Activated CD4-positive, alpha-beta T cell treated with anti-CD3 and anti-CD28 coated beads, Interleukin-2, amount 10 ng/mL, durations not matched to agents 24 days and 14 days (primary cell): ENCODE results near the gene DENND1A. TPM values are rescaled to one million over a fixed set of nuclear protein-coding genes. Genes with fewer than 3 reads are reported as not detected.

ENCODE experiments used
- DNase-seq: peaks from one replicate; pipeline ENCODE4 v3.0.0; 2022
- H3K27ac Mint-ChIP-seq: one replicate; pipeline ENCODE4 v1.8.0; 2022; ENCODE audit warnings: mild to moderate bottlenecking, mixed read lengths
- H3K27me3 Mint-ChIP-seq: one replicate; pipeline ENCODE4 v1.8.0; 2022; ENCODE audit warnings: mixed read lengths
- H3K36me3 Mint-ChIP-seq: one replicate; pipeline ENCODE4 v1.8.0; 2022; ENCODE audit warnings: low read depth, mild to moderate bottlenecking, mixed read lengths
- H3K4me1 Mint-ChIP-seq: one replicate; pipeline ENCODE4 v1.8.0; 2021; ENCODE audit warnings: mixed read lengths
- H3K4me3 Mint-ChIP-seq: one replicate; pipeline ENCODE4 v1.8.0; 2022; ENCODE audit warnings: mild to moderate bottlenecking, moderate library complexity, mixed read lengths
- H3K9me3 Mint-ChIP-seq: one replicate; pipeline ENCODE4 v1.8.0; 2021; ENCODE audit warnings: mixed read lengths
- intact Hi-C: fragments of 100-400 bp; cut with micrococcal nuclease; formaldehyde crosslinking; loops from one replicate; pipeline ENCODE4 v1.15.1; 2023
- total RNA-seq: library from RNA; stranded (reverse); gene quantifications from 2 replicates; pipeline ENCODE4 v1.2.3, GENCODE V29; 2022

DENND1A gene
- total RNA-seq, 1 donor from 2014 or later: 25.2 TPM

- H3K27me3 Mint-ChIP-seq: no peaks in the 10 kb centered on the region
- no peaks in the 10 kb centered on the region for H3K4me1 Mint-ChIP-seq
- H3K4me3 Mint-ChIP-seq: no peak overlapping the region
These were observed 216.6 kb downstream of the DENND1A start for GRCh38 chr9:123713282-123713681.

GRCh38 chr9:123712399-123712798, 217.5 kb downstream of the DENND1A start:
- H3K36me3 Mint-ChIP-seq: no peaks in the 10 kb centered on the region
- no peaks in the 10 kb centered on the region for H3K27me3 Mint-ChIP-seq
- no peaks in the 10 kb centered on the region for H3K4me1 Mint-ChIP-seq

More at GRCh38 chr9:123713282-123713681, 216.6 kb downstream of the DENND1A start:
- Mint-ChIP-seq H3K27ac (no peak overlapping the region), H3K9me3 (no peaks in the 10 kb centered on the region), H3K36me3 (no peaks in the 10 kb centered on the region)
- DNase-seq: no peak
- intact Hi-C loops: no loop called here

GRCh38 chr9:123710299-123710698, 219.6 kb downstream of the DENND1A start:
- Mint-ChIP-seq H3K9me3 (peaks cover 7% of the 10 kb centered on the region), H3K27me3 (no peaks in the 10 kb centered on the region), H3K36me3 (no peaks in the 10 kb centered on the region), H3K4me1 (no peaks in the 10 kb centered on the region), H3K27ac (no peak overlapping the region), H3K4me3 (no peak overlapping the region)
- no peak for DNase-seq
- intact Hi-C loops: no loop called here

More at GRCh38 chr9:123712399-123712798, 217.5 kb downstream of the DENND1A start:
- Mint-ChIP-seq H3K9me3 (peaks cover 5% of the 10 kb centered on the region), H3K27ac (no peak overlapping the region), H3K4me3 (no peak overlapping the region)
- DNase-seq: no peak
- intact Hi-C loops: no loop called here

GRCh38 chr9:123702483-123702882, 227.4 kb downstream of the DENND1A start:
- Mint-ChIP-seq H3K27me3 (no peaks in the 10 kb centered on the region), H3K4me1 (no peaks in the 10 kb centered on the region), H3K4me3 (no peak overlapping the region), H3K9me3 (peaks cover 27% of the 10 kb centered on the region), H3K27ac (no peak overlapping the region), H3K36me3 (peaks cover 10% of the 10 kb centered on the region)
- intact Hi-C loops: no loop called here
- no peak for DNase-seq

GRCh38 chr9:123697686-123698085, 232.2 kb downstream of the DENND1A start:
- Mint-ChIP-seq H3K9me3 (peaks cover 10% of the 10 kb centered on the region), H3K27ac (no peak overlapping the region), H3K36me3 (peaks cover 8% of the 10 kb centered on the region), H3K4me3 (no peak overlapping the region), H3K27me3 (no peaks in the 10 kb centered on the region), H3K4me1 (no peaks in the 10 kb centered on the region)
- intact Hi-C loops: no loop called here
- no peak for DNase-seq

- H3K4me3 Mint-ChIP-seq: no peak overlapping the region
- intact Hi-C loops: no loop called here
- no peaks in the 10 kb centered on the region for H3K4me1 Mint-ChIP-seq
- H3K27me3 Mint-ChIP-seq: no peaks in the 10 kb centered on the region
- no peaks in the 10 kb centered on the region for H3K9me3 Mint-ChIP-seq
- peaks cover 2% of the 10 kb centered on the region for H3K36me3 Mint-ChIP-seq
- DNase-seq: no peak
- no peak overlapping the region for H3K27ac Mint-ChIP-seq
These were observed 233.4 kb downstream of the DENND1A start for GRCh38 chr9:123696476-123696875.

GRCh38 chr9:123695386-123695785, 234.5 kb downstream of the DENND1A start:
- Mint-ChIP-seq H3K4me1 (no peaks in the 10 kb centered on the region), H3K36me3 (no peaks in the 10 kb centered on the region), H3K4me3 (no peak overlapping the region), H3K27ac (no peak overlapping the region), H3K9me3 (no peaks in the 10 kb centered on the region), H3K27me3 (no peaks in the 10 kb centered on the region)
- intact Hi-C loops: no loop called here
- no peak for DNase-seq

- Mint-ChIP-seq H3K36me3 (no peaks in the 10 kb centered on the region), H3K27ac (no peak overlapping the region), H3K4me3 (no peak overlapping the region), H3K4me1 (peaks cover 8% of the 10 kb centered on the region), H3K27me3 (no peaks in the 10 kb centered on the region), H3K9me3 (no peaks in the 10 kb centered on the region)
- intact Hi-C loops: no loop called here
- DNase-seq: no peak
These were observed 238.1 kb downstream of the DENND1A start for GRCh38 chr9:123691765-123692303.

- no peak overlapping the region for H3K27ac Mint-ChIP-seq
These were observed 240.1 kb downstream of the DENND1A start for GRCh38 chr9:123689701-123690428.

GRCh38 chr9:123687246-123687751, 242.6 kb downstream of the DENND1A start:
- Mint-ChIP-seq H3K9me3 (no peaks in the 10 kb centered on the region), H3K27me3 (no peaks in the 10 kb centered on the region), H3K4me3 (no peak overlapping the region), H3K36me3 (no peaks in the 10 kb centered on the region), H3K4me1 (peaks cover 18% of the 10 kb centered on the region), H3K27ac (no peak overlapping the region)
- intact Hi-C loops: no loop called here
- DNase-seq: no peak

More at GRCh38 chr9:123689701-123690428, 240.1 kb downstream of the DENND1A start:
- Mint-ChIP-seq H3K9me3 (no peaks in the 10 kb centered on the region), H3K27me3 (no peaks in the 10 kb centered on the region), H3K4me1 (peaks cover 10% of the 10 kb centered on the region), H3K36me3 (no peaks in the 10 kb centered on the region), H3K4me3 (no peak overlapping the region)
- DNase-seq: no peak
- intact Hi-C loops: no loop called here

- intact Hi-C loops: no loop called here
- Mint-ChIP-seq H3K27me3 (no peaks in the 10 kb centered on the region), H3K9me3 (no peaks in the 10 kb centered on the region), H3K4me3 (no peak overlapping the region), H3K4me1 (peaks cover 18% of the 10 kb centered on the region), H3K27ac (no peak overlapping the region), H3K36me3 (no peaks in the 10 kb centered on the region)
- DNase-seq: no peak
These were observed 243.1 kb downstream of the DENND1A start for GRCh38 chr9:123686829-123687192.

GRCh38 chr9:123686131-123686828, 243.6 kb downstream of the DENND1A start:
- no peak overlapping the region for H3K4me3 Mint-ChIP-seq
- H3K4me1 Mint-ChIP-seq: peaks cover 18% of the 10 kb centered on the region
- no peak for DNase-seq
- H3K27me3 Mint-ChIP-seq: no peaks in the 10 kb centered on the region
- intact Hi-C loops: no loop called here
- no peaks in the 10 kb centered on the region for H3K36me3 Mint-ChIP-seq
- H3K27ac Mint-ChIP-seq: no peak overlapping the region
- H3K9me3 Mint-ChIP-seq: no peaks in the 10 kb centered on the region

GRCh38 chr9:123685489-123686083, 244.3 kb downstream of the DENND1A start:
- peaks cover 3% of the 10 kb centered on the region for H3K9me3 Mint-ChIP-seq
- H3K27me3 Mint-ChIP-seq: no peaks in the 10 kb centered on the region
- H3K27ac Mint-ChIP-seq: no peak overlapping the region
- H3K4me1 Mint-ChIP-seq: peaks cover 18% of the 10 kb centered on the region
- peaks cover 4% of the 10 kb centered on the region for H3K36me3 Mint-ChIP-seq
- no peak for DNase-seq
- no peak overlapping the region for H3K4me3 Mint-ChIP-seq
- intact Hi-C loops: no loop called here
